GM19238 (cell line): ENCODE results near the gene CD1D.
"Not testable (repeated sequence)": the region's sequence is repeated elsewhere in the genome, so short reads cannot be mapped to it uniquely, and the experiment has no call there.

Source experiments
- DNase-seq: peaks from one replicate; pipeline ENCODE4 v3.0.0; 2011; ENCODE audit warnings: low spot score; ENCODE audit not compliant: insufficient read length

CD1D gene

DNA sequence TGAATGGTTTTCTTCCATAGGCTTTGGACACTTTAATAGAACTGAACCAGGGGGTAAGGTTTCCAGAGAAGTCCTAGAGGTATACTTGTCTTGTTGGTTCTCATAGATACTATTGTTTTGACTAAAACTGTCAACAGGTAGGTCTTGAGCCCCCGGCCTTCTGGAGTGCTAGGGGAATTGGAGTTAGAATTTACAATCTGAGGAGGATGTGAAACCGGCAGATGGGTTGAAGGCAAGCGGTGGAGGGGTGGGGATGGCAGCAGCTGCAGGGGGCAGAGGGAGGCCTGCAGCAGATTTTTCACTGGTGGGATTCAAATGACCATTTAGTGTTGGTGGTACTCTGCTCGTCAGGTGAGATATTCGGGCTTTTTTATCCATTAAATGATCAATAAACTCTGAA, 4.3 kb upstream of the CD1D start:
- no peak for DNase-seq

DNA sequence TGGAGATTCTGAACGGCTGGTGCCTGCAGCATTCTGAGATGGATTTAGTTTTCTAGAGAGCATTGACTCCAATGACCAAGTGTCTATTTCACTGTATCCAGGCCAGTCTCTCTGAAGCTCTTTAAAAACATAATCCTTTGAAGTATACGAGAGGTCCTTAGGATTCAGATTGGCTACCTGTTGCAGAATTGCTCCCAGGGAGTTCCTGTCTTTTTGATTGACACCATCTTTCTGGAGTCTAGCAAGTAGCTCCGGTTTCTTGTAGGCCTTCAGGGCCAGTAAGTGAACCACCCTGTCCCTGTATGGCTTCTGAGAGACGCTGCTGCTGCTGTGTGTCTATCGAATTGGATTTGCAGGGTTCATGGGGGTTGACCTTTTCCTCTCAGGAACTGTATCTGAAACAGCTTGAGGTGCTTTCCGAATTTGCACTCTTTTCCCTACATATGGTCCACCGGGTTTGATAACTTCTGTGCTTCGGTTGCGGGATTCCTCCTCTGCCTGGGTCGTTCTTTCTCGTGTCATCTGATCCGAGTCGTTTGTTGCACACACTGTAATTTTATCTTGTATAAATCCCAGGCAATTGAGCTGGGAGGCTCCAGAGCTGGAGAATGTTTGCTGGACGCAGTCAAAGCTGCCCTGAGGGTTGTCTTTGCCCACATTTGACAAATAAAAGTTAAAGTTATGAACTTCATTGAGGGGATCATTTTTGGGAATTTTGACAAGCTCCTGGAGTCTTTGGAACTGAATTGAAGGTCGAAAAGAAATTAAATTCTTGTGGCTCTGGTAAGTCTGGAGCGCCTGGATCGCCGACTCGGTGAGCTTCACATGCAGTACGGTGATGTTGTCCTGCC, 3.6 kb upstream of the CD1D start:
- not testable (repeated sequence) for DNase-seq

DNA sequence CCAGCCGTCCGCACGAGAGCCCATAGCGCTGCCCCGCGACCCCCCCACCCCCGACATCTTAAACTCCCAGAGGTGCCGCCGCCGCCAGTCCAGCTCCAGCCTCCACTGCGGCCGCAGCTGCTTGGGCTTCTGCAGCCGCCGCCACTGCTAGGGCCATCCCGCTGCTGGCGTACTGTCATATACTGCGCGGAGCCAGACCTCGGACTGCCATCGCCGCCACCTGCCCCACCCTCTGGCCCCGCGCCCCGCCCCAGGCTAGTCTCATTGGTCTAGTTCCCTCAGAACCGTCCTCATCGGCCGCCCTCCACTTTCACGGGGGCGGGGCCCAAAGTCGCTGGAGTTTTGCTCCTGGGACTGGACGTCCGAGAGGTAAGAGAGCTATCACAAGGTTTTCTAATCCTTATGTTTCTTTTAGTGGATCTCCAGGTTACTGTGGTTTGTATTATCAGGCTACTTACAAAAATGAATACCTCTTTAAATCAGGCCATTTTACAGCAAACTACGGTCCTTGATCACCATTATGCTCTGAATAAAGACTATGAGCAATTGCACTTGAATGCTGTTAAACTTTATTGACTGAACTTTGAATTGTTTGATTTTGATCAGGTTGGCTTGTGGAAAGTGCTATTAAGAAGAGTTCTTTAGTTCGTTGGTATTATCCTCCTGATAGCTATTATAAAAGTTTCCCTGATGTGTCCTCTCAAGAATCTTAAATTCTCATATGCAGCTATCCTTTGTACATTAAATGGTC, 2.8 kb upstream of the CD1D start:
- DNase-seq = no peak

DNA sequence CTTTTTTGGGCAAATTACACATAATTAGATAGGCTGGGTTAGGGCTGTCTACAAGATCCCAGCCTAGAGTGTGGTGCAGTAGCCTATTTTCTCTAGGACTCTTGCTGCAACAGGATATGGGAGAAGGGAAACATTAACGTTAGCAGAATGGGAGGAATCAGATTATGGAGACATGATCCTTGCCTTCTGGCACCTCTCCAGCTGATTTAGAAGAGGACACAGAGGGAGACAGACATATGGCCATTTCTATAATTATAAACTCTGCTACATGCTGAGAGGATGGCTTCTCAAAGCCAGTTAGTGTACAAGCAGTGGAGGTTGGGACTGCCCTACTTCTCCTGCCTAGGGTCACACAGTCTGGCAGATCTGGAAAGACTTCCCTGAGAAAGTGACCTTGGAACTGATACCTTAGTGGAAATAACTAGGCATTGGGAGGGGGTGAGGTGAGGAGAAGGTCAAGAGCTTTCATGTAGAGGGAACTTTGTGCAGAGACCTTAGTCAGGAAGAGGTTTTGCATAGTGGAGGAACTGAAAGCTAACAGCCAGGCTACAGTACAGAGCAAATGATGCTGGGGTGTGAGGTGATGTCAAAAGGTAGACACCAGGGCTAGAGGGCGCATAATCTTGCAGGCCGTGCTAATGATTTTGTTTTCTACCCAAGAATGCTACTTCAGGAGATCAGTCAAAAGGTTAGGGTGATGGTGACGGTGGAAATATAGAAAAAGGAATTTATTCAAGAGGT, 1.2 kb upstream of the CD1D start:
- DNase-seq = peak; percentile 58

DNA sequence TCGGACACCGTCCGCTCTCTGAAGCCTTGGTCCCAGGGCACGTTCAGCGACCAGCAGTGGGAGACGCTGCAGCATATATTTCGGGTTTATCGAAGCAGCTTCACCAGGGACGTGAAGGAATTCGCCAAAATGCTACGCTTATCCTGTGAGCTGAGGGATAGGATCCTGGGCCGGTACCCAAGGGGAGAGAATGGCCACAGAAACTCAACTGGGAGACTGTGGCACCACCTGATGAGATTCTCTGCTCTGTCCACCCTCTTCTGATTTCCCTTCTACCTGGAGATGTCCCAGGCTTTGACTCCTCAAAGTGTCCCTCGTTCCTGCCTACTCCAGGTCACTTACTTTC, 855 bp downstream of the CD1D start:
- DNase-seq = no peak

DNA sequence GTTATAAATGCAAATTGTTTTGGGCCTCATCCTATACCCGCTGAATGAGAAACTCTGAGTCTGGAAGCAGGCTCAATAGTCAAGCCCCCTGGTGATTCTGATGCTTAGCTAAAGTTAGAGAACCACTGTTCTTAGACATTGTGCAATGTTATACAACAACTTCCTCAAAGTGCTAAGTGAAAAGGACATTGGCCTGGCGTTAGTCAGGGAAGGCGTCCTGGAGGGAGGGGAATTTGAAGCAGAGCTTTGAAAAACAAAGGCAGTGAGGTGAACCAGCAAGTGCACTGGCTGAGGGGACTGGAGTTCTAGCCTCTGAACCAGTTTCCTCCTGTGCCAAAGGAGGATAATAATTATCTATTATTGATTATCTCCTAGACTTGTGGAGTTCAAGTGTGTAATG, 5.1 kb downstream of the CD1D start:
- DNase-seq = no peak

DNA sequence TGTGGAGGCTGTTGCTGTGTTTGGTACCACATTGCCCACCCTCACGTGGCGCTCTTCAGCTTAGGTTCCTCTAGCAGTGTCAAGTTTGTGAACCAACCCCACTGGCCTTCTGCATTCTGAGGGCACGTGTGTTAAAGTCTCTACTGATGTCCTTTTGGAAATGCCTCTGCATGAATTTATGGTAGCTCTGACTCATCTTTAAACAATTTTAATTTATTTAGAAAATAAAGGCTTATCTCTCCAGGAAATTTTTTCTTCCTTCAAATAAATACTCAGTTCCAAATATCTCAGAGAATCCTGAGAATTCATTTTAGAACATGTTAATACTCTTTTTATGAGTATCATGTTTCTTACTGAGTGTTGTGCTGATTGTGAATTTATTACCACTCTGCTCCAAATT, 5.5 kb downstream of the CD1D start:
- DNase-seq = no peak

DNA sequence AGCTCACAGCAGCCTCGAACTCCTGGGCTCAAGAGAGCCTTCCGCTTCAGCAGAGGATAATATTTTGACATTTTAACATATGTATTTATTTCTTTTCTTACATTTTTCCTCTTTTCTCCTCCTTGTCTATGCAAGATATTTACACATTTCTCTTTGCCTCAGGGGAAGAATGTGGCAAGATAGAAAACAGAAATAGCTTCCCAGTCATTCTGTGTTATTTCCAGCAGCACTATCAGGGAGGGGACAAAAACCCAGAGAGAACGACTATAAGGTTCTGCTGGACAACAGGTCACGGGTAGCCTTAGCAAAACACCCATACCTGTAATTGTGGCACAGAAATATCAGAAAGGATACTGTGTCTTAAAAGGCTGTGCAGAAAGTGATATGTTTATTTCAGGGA, 7.9 kb downstream of the CD1D start:
- DNase-seq = no peak

DNA sequence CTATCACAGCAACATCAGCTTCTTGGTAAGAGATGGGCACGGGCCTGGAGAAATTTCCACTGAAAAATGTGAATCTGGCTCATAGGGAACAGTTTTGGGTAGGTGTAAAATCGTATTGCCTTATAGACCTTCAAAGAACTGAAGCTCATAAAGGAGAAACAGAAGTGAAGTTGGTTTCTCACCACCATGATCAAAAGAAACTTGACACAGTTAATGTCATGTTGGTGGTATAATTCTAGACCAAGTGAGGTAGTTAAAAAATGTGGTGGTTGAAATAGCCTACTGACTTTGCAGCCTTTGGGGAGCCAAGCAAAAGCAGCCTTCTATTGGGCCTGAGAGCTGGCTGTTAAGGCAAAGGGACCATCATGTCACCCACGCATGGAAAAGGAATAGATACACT, 8.9 kb downstream of the CD1D start:
- DNase-seq = no peak

DNA sequence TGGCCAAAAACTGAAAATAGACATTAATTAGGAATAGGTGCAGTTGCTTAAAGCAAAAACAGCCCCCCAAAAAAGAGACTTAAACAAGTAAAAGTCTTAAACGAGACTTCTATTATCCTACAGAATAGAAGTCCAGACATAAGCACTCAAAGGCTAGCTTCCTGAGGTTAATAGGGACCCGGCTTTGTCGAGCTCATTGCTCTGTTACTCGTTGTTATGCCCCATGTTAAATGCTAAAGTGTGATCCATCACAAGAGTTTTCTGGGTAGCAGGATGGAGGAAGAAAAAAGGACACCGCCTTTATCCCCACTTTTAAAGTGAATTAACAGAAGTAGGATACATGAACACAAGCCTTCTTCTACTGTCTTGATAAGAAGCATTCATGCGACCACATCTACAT, 10.6 kb downstream of the CD1D start:
- no peak for DNase-seq

DNA sequence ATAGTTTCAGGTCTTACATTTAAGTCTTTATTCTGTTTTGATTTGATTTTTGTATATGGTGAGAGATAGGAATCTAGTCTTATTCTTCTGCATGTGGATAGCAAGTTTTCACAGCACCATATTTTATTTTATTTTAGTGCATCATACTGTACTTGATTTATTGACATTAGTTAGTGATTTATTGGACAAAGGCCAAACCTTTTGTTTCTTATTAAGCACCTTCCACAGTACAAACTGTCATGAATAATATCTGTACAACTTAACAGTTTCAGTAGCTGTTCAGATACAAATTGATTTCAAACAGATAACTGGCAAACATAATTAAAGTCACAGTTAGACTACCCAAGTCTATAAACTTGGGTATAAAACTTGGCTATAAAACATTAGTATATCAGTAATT, 15.8 kb downstream of the CD1D start:
- DNase-seq = no peak

DNA sequence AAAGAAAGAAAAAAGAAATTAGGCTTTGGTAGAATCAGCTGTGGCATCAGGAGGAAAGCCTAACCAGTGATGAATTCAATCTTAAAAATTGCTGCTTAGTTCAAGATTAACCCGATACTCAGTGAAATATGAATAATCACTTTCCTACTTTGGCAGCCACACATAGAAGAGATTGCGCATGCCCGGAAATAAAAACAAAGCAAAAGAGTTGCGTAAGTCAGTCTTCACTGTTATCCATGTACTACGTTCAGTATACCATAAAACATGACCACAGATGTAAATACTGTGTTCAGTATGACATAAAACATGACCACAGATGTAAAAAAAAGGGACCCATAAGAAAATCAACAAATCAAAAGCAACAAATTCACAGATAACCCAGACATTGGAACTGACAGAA, 19.2 kb downstream of the CD1D start:
- DNase-seq = no peak

DNA sequence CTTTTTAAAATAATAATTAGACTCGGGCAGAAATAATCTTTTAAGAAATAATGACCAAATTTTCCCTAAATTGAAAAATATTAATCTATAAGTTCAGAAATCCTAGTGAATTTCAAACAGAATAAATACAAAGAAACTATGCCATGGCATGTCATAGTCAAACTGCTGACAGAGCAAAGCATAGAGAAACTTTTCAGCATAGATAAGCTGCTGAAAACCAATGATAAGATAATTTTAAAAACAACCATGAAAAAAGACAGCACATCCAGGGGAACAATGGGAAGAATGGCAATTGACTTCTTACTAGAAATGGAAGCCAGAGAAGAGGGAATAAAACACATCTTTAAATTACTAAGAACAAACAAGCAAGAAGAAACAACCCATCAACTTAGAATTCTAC, 19.8 kb downstream of the CD1D start:
- DNase-seq = no peak

DNA sequence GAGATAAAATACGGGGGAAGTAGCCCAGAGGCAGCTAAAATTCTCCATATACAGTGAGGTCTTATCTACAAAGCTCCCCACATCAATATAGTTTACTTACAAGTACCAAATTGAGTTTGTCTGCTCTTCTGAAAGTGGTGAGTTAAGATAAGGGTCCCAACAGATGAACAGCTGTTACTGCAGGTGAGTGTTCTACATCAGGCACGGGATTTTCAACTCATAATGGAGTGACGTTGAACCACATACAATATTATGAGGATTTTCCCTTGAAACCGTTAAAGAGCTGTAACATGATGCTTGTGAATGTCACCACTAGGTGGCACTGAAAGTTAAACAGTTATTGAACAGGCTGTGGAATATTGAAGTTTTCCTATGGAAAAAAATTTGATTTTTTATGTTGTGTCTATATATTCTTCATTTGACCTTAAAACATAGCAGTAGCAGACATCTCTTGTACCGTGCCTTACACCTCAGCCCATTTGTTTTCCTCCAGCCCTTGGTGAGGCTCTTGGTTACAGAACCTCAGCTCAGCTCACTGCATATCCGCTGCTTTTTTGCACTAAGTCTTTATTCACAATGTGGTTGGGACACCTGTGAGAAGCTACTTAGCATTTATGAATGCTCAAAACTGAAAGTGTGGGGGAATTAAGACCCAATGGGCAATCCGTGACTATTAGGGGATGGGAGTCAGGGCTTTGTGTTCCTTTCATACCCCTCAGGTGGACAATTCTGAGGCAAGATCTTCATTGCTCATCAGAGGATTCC, 23.2 kb downstream of the CD1D start:
- DNase-seq = no peak

DNA sequence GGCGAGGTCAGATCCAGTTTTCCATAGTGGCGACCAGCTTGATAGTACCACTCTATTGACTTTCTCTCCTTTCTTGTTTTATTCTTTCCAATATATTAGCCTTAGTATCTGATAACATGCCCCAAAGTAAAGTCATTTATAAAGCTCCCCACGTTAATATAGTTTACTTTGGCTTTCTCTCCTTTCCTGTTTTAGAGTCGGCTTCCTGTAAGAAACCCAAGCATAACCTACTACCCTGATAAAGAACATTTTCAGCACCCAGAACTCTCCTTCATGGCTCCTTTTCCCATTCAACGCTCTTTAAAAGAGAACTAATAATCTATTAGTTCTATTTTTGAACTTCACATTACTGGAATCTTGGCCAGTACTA, 23.7 kb downstream of the CD1D start:
- DNase-seq = no peak

DNA sequence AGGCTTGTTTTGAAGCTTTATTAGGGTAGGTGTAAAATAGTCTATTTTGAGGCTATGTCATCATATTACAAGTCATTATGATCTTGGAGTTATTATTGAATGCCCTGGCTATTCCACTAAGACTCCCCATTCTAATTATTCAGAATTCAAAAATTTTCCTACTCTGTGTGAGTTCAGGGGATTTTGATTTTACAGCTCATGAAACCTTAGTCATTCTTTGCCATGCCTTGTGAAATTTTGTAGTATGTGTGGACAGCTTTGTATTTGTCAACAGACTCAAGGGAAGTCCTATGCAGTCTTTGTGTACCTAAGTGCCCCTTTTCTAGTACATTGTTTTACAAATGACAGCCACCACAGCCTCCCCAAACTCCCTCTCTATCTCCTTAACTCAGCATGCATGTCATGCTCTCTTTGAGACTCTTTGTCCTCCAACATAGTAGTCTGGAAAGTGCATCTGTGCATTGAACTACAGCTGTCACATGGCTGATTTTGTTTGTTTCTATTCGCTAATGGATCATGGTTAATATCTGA, 28.0 kb downstream of the CD1D start:
- DNase-seq = no peak

DNA sequence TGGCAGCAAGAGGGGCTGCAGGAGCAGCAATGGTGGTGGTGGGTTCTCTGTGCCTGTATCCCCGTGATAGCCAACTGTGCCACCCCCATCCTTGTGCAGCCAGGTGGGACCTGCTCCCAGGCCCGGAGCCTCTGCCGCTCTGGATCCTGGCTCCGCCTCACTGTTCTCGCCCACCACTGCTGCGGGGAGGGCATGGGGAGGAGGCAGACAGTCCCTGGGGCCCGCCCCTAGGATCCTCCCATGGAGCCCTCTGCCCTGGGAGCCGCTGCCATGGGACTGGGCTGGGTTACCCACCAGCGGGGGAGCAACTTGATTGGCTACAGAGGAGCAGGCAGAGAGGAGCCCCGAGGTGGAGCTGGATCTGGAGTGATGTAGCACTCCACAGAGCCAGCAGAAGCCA, 31.6 kb downstream of the CD1D start:
- DNase-seq = no peak

DNA sequence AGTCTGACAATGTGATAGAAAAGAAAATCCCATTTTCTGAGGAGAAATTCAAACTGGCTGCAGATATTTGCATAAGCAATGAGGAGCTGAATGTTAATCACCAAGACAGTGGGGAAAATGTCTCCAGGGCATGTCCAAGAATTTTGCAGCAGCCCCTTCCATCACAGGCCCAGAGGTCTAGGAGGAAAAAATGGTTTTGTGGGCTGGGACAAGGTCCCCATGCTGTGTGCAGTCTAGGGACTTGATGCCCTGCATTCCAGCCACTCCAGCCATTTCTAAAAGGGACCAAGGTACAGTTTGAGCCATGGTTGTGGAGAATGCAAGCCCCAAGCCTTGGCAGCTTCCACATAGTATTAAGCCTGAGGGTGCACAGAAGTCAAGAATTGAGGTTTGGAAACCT, 42.8 kb downstream of the CD1D start:
- DNase-seq = not testable (repeated sequence)

DNA sequence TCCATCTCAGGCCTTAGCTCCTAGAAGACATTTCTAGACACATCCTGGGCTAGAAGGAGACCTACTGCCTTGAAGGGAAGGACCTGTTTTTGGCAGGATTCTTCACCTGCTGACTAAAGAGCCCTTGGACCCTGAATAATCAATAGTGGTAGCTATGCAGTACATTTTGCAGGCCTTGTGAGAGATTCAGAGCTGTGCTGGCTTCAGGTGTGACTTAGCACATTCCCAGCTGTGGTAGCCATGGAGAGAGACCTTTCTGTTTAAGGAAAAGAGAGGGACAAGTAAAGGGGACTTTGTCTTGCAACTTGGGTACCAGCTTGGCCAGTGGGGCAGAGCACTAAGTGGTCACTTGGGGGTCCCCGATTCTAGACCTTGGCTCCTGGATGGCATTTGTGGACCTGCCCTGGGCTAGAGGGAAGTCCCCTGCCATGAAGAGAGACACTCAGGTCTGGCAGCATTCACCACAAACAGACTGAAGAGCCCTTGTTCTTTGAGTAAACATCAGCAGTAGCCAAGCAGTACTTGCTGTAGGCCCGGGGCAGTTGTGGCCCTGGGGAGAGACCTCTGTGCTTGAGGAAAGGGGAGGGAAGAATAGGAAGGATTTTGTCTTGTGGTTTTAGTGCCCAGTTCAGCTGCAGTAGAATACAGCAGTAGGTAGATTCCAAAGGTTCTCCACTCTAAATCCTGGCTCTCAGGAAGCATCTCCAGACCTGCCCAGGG, 47.4 kb downstream of the CD1D start:
- no peak for DNase-seq
